ENCODE measurements around the gene IRX3.

The IRX3 gene

GRCh38 chr16:54286366-54287130 lies at the start of gene IRX3:
IRX3 (minus strand) TSS chr16:54286787; CDS start chr16:54286050, 737 bp downstream.
- peak; percentile 19 for ATAC-seq
- no peaks in the 10 kb centered on the region for H3K9me3 Mint-ChIP-seq
- peaks cover 74% of the 10 kb centered on the region for H3K4me1 Mint-ChIP-seq
- H3K27ac Mint-ChIP-seq: peak within 1 kb of the TSS in 1 of 2 donors; percentile 6
- no peak for DNase-seq
- H3K4me3 Mint-ChIP-seq: peak within 1 kb of the TSS; percentile 71 to 83
- peaks cover 99% of the 10 kb centered on the region for H3K27me3 Mint-ChIP-seq

DNA sequence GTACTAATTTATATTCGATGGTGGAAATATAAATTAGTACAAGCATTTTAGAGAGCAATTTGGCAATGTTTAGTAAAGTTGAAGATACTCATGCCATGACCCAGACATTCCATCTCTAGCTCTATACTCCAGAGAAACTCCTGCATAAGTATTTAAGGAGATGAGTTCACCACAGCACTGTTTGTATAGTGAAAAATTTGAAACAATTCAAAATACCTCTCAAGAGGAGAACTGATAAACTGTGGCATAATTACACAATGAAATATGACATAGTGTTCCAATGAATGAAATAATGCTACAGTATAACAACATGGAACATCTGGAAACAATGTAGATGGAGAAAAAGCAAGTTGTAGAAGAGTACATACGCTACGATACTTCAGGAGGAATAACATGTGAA lies 48.6 kb upstream of the IRX3 start:
- Mint-ChIP-seq H3K9me3 (no peaks in the 10 kb centered on the region), H3K4me3 (no peak overlapping the region), H3K4me1 (no peaks in the 10 kb centered on the region), H3K27me3 (peaks cover 47% of the 10 kb centered on the region), H3K27ac (peak overlapping the region in 1 of 2 donors; percentile 28)
- ATAC-seq: no peak
- DNase-seq: no peak

GRCh38 chr16:54334208-54334607 lies 47.6 kb upstream of the IRX3 start:
- no peak for DNase-seq

GRCh38 chr16:54331241-54332002 lies 44.8 kb upstream of the IRX3 start:
- Mint-ChIP-seq H3K9me3 (no peaks in the 10 kb centered on the region), H3K4me1 (no peaks in the 10 kb centered on the region), H3K27me3 (peaks cover 25% of the 10 kb centered on the region), H3K4me3 (no peak overlapping the region), H3K27ac (peak overlapping the region in 1 of 2 donors; percentile 89)
- no peak for ATAC-seq
- DNase-seq: no peak

More at GRCh38 chr16:54334208-54334607, 47.6 kb upstream of the IRX3 start:
- ATAC-seq: no peak
- no peaks in the 10 kb centered on the region for H3K4me1 Mint-ChIP-seq
- no peak overlapping the region for H3K4me3 Mint-ChIP-seq
- no peak overlapping the region for H3K27ac Mint-ChIP-seq
- H3K9me3 Mint-ChIP-seq: no peaks in the 10 kb centered on the region
- H3K27me3 Mint-ChIP-seq: peaks cover 43% of the 10 kb centered on the region

DNA sequence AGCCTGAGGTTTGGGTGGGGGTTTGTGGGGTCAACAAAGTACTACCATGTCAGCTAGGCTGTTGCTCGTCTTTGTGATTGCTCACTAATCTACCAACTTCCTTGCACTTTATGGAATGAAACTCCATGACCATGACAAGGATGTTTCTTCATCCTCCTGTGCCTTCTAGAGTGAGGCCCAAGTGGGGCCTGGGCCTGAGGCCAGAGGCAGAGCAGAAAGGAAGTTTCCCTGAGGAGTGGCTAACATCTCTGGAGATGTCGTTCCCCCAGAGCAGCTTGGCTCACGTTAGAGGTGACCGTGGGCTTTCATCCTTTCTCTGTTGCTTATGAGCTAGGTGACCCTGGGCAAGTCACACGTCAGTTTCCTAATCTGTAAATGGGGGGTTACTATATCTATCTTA lies 41.0 kb upstream of the IRX3 start:
- no peak overlapping the region for H3K27ac Mint-ChIP-seq
- no peaks in the 10 kb centered on the region for H3K9me3 Mint-ChIP-seq
- H3K4me3 Mint-ChIP-seq: no peak overlapping the region
- no peaks in the 10 kb centered on the region for H3K4me1 Mint-ChIP-seq
- peaks cover 23% of the 10 kb centered on the region for H3K27me3 Mint-ChIP-seq
- no peak for ATAC-seq
- DNase-seq: no peak

GRCh38 chr16:54326266-54326662 lies 39.7 kb upstream of the IRX3 start:
- Mint-ChIP-seq H3K4me3 (no peak overlapping the region), H3K27me3 (peaks cover 17% of the 10 kb centered on the region), H3K27ac (peak overlapping the region in 1 of 2 donors; percentile 58), H3K9me3 (no peaks in the 10 kb centered on the region), H3K4me1 (no peaks in the 10 kb centered on the region)
- no peak for ATAC-seq
- DNase-seq: no peak

DNA sequence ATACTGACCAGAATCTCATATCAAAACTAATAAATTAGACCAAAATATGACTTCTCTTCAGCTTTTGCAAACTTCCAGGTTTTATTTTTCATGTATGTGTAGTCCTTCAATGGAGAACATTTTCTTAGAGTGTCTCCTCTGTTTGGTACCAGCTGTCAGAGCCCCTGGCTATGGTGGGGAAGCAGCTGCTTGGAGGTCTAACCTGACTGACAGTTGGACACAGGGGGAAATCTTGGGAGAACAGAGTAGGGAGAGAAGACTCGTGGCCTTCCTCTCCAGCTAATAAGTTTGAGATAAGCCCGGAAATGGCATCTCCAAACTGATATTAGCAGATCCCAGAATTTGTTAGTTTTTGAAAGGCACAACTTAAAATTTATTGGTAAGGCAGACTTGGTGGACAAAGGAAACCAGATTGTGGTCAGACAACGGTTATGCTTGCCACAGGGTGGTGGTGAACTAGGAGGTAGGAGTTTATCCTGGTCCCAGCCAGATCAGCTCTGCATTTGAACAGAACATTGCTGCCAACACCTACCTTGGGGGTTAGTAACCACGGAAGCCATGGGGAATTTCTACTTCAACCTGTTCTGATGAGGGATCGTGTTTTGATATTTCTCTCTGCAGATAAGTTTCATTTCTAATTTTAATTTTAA lies 39.2 kb upstream of the IRX3 start:
- Mint-ChIP-seq H3K9me3 (no peaks in the 10 kb centered on the region), H3K27ac (no peak overlapping the region), H3K4me3 (no peak overlapping the region), H3K27me3 (peaks cover 11% of the 10 kb centered on the region), H3K4me1 (no peaks in the 10 kb centered on the region)
- DNase-seq (no peak), ATAC-seq (no peak)

GRCh38 chr16:54324716-54325115 lies 38.1 kb upstream of the IRX3 start:
- no peak overlapping the region for H3K4me3 Mint-ChIP-seq
- H3K27ac Mint-ChIP-seq: no peak overlapping the region
- peaks cover 1% of the 10 kb centered on the region for H3K27me3 Mint-ChIP-seq
- no peaks in the 10 kb centered on the region for H3K4me1 Mint-ChIP-seq
- no peak for ATAC-seq
- no peaks in the 10 kb centered on the region for H3K9me3 Mint-ChIP-seq
- DNase-seq: no peak

- Mint-ChIP-seq H3K27me3 (no peaks in the 10 kb centered on the region), H3K4me1 (no peaks in the 10 kb centered on the region), H3K4me3 (no peak overlapping the region), H3K27ac (no peak overlapping the region), H3K9me3 (no peaks in the 10 kb centered on the region)
- DNase-seq (no peak), ATAC-seq (no peak)
Measured at GRCh38 chr16:54320697-54321340, 34.2 kb upstream of the IRX3 start.

DNA sequence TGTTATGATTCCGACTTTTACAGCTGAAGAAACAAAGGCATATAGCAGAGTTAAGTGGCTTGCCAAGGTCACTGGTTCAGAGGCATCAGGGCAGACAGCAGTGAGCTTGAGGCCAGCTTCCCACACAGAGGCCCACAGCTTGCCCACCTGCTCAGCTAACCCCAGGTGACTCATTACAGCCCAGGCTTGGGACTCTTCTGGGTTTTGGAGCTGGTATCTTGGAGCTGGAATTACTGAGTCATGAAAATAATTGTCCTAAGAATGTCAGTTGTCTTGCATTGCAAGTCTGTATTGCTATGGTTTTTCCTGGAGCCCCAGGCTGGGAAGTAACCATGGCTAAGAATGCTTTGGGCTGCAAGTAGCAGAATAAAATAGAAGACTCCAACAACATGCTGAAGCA lies 32.4 kb upstream of the IRX3 start:
- no peak for DNase-seq
- Mint-ChIP-seq H3K4me3 (no peak overlapping the region), H3K4me1 (no peaks in the 10 kb centered on the region), H3K9me3 (no peaks in the 10 kb centered on the region), H3K27ac (no peak overlapping the region), H3K27me3 (no peaks in the 10 kb centered on the region)
- ATAC-seq: no peak

DNA sequence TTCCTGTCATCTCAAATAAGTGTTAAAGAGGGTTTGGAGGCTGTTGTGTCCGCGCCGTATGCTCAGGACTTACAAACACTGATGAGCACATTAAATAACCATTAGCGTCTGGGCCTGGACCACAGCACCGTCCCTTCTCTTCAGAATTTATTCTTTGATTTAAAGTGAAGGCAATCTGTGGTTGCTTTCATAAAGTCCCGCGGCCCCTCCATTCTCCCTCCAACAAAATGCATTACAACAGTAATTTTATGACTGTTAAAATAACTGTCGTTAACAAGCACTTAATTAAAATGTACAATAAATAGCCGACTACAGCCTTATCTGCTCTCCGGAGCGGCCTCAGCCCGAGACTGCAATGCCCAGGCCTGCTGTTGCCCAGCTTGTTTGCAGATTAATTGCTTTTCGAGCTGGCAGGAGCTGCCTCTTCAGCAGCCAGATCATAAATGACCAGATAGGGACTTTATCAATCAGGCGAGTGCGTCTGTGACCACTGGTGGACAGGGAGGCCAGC lies 30.6 kb upstream of the IRX3 start:
- DNase-seq (no peak), ATAC-seq (no peak)
- Mint-ChIP-seq H3K4me1 (no peaks in the 10 kb centered on the region), H3K27ac (no peak overlapping the region), H3K9me3 (no peaks in the 10 kb centered on the region), H3K27me3 (no peaks in the 10 kb centered on the region), H3K4me3 (no peak overlapping the region)

GRCh38 chr16:54316095-54316889 lies 29.7 kb upstream of the IRX3 start:
- Mint-ChIP-seq H3K9me3 (no peaks in the 10 kb centered on the region), H3K27ac (no peak overlapping the region), H3K27me3 (no peaks in the 10 kb centered on the region), H3K4me1 (no peaks in the 10 kb centered on the region), H3K4me3 (no peak overlapping the region)
- no peak for ATAC-seq
- DNase-seq: no peak

- Mint-ChIP-seq H3K27me3 (peaks cover 9% of the 10 kb centered on the region), H3K9me3 (no peaks in the 10 kb centered on the region), H3K4me3 (no peak overlapping the region), H3K4me1 (no peaks in the 10 kb centered on the region), H3K27ac (no peak overlapping the region)
- DNase-seq (no peak), ATAC-seq (no peak)
Measured at GRCh38 chr16:54313789-54314188, 27.2 kb upstream of the IRX3 start.

- ATAC-seq: no peak
- peaks cover 16% of the 10 kb centered on the region for H3K27me3 Mint-ChIP-seq
- no peak for DNase-seq
- H3K27ac Mint-ChIP-seq: no peak overlapping the region
- H3K9me3 Mint-ChIP-seq: no peaks in the 10 kb centered on the region
- H3K4me3 Mint-ChIP-seq: no peak overlapping the region
- no peaks in the 10 kb centered on the region for H3K4me1 Mint-ChIP-seq
Measured at GRCh38 chr16:54312502-54312991, 26.0 kb upstream of the IRX3 start.

DNA sequence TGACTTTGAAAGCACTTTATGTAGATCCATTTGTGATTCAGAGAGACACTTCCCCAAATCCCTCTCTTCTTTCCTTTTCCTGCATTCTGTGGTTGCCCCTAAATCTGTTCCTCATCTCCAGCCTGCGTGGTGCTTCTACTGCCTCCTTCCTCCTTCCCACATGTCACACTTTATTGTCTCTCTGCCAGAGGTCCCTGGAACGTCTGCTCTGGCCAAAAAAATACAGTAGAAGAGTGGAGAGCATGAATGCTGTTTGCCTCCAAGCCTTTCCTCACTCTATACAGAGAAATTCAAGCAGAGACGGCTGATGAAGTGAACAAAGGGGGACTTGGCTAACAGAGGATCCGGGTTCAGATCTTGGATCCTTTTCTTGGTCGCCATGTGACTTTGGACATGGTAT lies 22.8 kb upstream of the IRX3 start:
- no peak for ATAC-seq
- no peaks in the 10 kb centered on the region for H3K4me1 Mint-ChIP-seq
- no peak overlapping the region for H3K27ac Mint-ChIP-seq
- H3K9me3 Mint-ChIP-seq: no peaks in the 10 kb centered on the region
- no peak overlapping the region for H3K4me3 Mint-ChIP-seq
- DNase-seq: no peak
- H3K27me3 Mint-ChIP-seq: peaks cover 33% of the 10 kb centered on the region

All from stimulated activated naive CD8-positive, alpha-beta T cell treated with anti-CD3 and anti-CD28 coated beads, Interleukin-15, amount 100 ng/mL, for 72 hours (primary cell).